ENCODE results near the gene NPEPL1. TPM values are rescaled to one million over a fixed set of nuclear protein-coding genes. Genes with fewer than 3 reads are reported as not detected.
A peak's percentile ranks its signal among the peaks of the same experiment; 100 is the strongest.

Gene NPEPL1
- total RNA-seq, 1 experiment from 2014 or later: 31.1 TPM

DNA sequence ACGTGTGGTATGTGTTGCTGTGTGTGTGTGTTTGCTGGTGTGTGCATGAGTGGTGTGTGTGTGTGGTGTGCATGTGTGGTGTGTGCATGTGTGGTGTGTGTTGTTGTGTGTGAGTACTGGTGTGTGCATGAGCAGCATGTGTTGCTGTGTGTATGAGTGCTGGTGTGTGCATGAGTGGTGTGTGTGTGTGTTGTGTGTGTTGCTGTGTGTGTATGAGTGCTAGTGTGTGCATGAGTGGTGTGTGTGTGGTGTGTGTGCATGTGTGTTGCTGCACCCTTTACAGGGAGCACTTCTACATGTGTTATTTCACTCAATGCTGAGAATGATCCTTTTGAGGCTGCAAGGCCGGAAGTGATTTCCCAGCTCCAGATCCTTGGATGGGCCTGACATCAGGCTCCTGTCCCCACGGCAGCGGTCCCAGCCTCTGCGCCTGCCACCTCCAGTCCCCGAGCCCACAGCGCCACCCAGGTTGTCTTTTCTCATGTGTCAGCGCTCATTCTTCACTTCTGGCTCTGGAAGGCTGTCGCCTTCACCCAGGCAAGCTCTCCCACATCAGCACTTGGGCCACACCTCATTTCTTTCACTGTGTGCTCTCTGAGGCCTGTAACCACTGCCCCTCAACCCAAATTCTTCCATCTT, 2.6 kb downstream of the NPEPL1 start:
- H4K91ac ChIP-seq (ENCODE audit: insufficient read length, low read depth, low read length): no peak overlapping the region
- no peaks in the 10 kb centered on the region for H3K23me2 ChIP-seq (ENCODE audit: insufficient read length, low read depth, low read length, poor library complexity, severe bottlenecking)
- no peak for TF ChIP-seq CTCF (conservative IDR thresholded peaks at IDR 0.05)
- Mint-ChIP-seq H3K36me3 (ENCODE audit: insufficient read depth in 1 of 3, low read depth in 3 of 3) (peaks cover 5 to 22% (median 8%) of the 10 kb centered on the region in 3 experiments; a peak in 6 of 7 replicates), H3K27me3 (ENCODE audit: low read depth) (no peaks in the 10 kb centered on the region), H3K4me1 (peaks cover 14 to 23% of the 10 kb centered on the region in 2 experiments), H3K9me3 (no peaks in the 10 kb centered on the region), H3K4me3 (no peak overlapping the region), H3K27ac (no peak overlapping the region)
- peak overlapping the region; percentile 50 for H4K5ac ChIP-seq (ENCODE audit: insufficient read length, low read depth, low read length)
- H3K79me1 ChIP-seq (ENCODE audit: insufficient read depth, low read depth, low read length, poor library complexity, severe bottlenecking): no peaks in the 10 kb centered on the region
- H3K56ac ChIP-seq (ENCODE audit: insufficient read length, low read depth, low read length): no peak overlapping the region
- no peak overlapping the region for H3K23ac ChIP-seq (ENCODE audit: insufficient read length, low read depth, low read length)
- H2AK5ac ChIP-seq (ENCODE audit: insufficient read length, low read length): no peak overlapping the region
- H3K4me2 ChIP-seq (ENCODE audit: insufficient read depth, insufficient read length, low read length): no peak overlapping the region
- H2AFZ ChIP-seq (ENCODE audit: low read length): no peak overlapping the region
- no peaks in the 10 kb centered on the region for H3K9me3 ChIP-seq (ENCODE audit: control insufficient read depth, low read depth, low read length)
- H3K14ac ChIP-seq (ENCODE audit: insufficient read depth, low read length): no peak overlapping the region
- H3K27ac ChIP-seq (ENCODE audit: insufficient read length, low read depth, low read length): no peak overlapping the region
- H2BK12ac ChIP-seq (ENCODE audit: insufficient read length, low read depth, low read length): no peak overlapping the region
- H4K20me1 ChIP-seq (ENCODE audit: control insufficient read depth, insufficient read depth, insufficient read length): no peaks in the 10 kb centered on the region
- no peak overlapping the region for H2BK15ac ChIP-seq (ENCODE audit: low read depth, low read length)
- H3K9ac ChIP-seq (ENCODE audit: extremely low read depth, insufficient read length, low read length): no peak overlapping the region
- no peak overlapping the region for H3K4ac ChIP-seq (ENCODE audit: low read depth, low read length)
- no peaks in the 10 kb centered on the region; the same call in 1 of the 2 replicates for H3K4me1 ChIP-seq (ENCODE audit: insufficient read depth, low read length)
- peaks cover 2% of the 10 kb centered on the region; the same call in 1 of the 2 replicates for H3K79me2 ChIP-seq (ENCODE audit: insufficient read depth, low read length)
- no peak overlapping the region for H2BK5ac ChIP-seq (ENCODE audit: insufficient read length, low read length)
- H4K8ac ChIP-seq (replicated peaks; ENCODE audit: insufficient read length, low read depth, low read length): no peak overlapping the region
- peak; percentile 38 for DNase-seq
- no peak overlapping the region for H3T11ph ChIP-seq (ENCODE audit: low read length)
- no CpG with 5 or more reads among the region's 9 CpGs for WGBS (ENCODE audit: extremely low coverage, insufficient read length, low lambda C conversion rate)
- no peaks in the 10 kb centered on the region for H3K27me3 ChIP-seq (ENCODE audit: insufficient read depth, low read length)
- peak overlapping the region; percentile 19 for H3K18ac ChIP-seq (ENCODE audit: insufficient read length, low read depth, low read length)
- no peak overlapping the region for H2BK20ac ChIP-seq (ENCODE audit: low read depth, low read length, poor library complexity, severe bottlenecking)
- H2BK120ac ChIP-seq (ENCODE audit: low read depth, low read length, poor library complexity, severe bottlenecking): no peak overlapping the region

All from H9 (cell line).